Activated CD8-positive, alpha-beta memory T cell treated with anti-CD3 and anti-CD28 coated beads for 36 hours (primary cell): ENCODE data around the gene TXNDC5. TPM values are rescaled to one million over a fixed set of nuclear protein-coding genes. Genes with fewer than 3 reads are reported as not detected.

ENCODE experiments used
- CTCF ChIA-PET: fragments of 350-600 bp; sonication (Branson Sonifier 250); formaldehyde crosslinking; loops from one replicate; lab custom pipeline; 2021; ENCODE audit warnings: antibody characterized with exemption; lab: Charles Lee
- POLR2A ChIA-PET: fragments of 350-600 bp; sonication (Branson Sonifier 250); formaldehyde crosslinking; loops from one replicate; lab custom pipeline; 2021; ENCODE audit warnings: antibody characterized with exemption; lab: Charles Lee
- total RNA-seq, 2 experiments: library from RNA; stranded (reverse); gene quantifications; one replicate each; pipeline ENCODE4 v1.2.3, GENCODE V29; 2021

TXNDC5 gene
- total RNA-seq, 2 experiments from 2014 or later = 85.5 to 89.4 TPM

DNA sequence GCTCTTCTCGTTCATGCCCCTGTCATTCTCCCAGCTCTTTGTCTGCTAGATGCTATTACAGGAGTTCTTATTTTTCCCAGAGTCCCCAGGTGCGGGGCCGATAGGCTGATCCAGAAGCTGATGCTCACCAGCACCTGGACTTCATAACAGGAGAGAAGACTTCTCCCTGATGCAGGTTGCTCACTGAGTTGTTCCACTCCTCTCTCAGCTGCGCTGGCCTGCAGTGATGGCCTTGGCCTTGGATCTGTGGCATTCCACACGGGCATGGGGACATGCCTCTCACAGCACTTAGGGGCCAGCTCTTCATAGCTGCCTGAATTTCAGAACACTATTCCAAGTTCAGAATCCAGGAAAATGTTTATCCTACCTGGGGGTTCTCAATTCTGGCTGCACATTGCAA lies 7.1 kb upstream of the TXNDC5 start:
- POLR2A ChIA-PET = no interaction called here
- CTCF ChIA-PET = no interaction called here

GRCh38 chr6:7916959-7917358 lies 6.4 kb upstream of the TXNDC5 start:
- POLR2A ChIA-PET = no interaction called here
- CTCF ChIA-PET = no interaction called here

DNA sequence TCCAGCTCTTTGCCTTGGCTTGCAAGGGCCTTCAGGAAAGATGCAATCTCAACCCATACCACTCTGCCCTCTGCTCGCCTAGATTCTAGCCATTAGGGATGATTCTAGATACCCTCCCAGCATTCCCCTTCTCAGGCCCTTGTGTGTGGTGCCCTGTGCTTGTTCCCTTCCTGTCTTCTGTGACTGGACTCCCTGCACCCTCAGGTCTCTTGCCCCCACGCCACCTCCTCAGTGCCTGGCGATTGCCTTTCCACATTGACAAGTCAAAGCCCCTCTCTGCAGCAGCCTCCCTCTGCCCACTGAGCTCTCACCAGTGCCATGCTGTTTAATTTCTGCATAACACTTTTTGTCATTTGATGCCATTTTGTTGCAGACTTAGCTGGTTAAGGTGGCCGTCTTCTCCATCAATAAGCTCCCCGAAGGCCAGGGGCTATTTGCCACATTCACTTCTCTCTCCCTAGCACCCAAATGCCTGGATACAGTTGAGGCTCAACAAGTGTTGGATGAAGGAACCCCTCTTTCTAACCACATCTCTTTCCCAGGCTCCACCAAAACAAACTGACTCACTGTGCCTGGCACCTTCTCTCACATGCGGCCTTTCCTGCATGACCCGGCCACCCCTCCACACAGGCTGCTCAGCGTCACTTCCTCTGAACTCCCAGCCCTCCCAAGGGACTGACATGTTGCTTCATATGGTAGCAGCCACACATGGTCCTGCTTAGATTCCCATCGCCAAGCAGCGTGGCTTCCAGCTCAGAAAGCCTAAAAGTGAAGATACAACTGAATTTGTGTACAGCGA lies 4.6 kb upstream of the TXNDC5 start:
- CTCF ChIA-PET = no interaction called here
- POLR2A ChIA-PET = no interaction called here

GRCh38 chr6:7914311-7914710 lies 3.7 kb upstream of the TXNDC5 start:
- CTCF ChIA-PET = no interaction called here

GRCh38 chr6:7912736-7913517 lies 2.3 kb upstream of the TXNDC5 start:
- CTCF ChIA-PET = no interaction called here
- POLR2A ChIA-PET = no interaction called here

More at GRCh38 chr6:7914311-7914710, 3.7 kb upstream of the TXNDC5 start:
- POLR2A ChIA-PET = no interaction called here

DNA sequence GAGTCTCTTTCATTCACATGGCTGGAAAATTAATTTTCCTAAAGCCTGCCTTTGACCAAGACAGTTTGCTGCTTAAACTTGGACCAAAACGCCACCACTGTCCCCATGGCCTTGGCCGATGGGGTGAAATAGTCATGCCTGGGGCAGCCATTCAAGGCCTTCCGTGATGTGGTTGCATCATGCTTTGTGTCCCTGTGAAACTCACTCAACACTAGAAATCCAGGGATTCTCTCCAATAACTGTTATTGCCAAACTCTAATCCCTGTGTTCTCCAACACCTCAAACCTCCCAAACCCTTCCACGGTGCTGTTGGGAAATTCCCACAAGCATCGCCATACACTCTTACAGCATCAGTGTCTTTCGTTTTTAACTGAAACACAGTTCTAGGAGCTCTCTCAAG lies 1.4 kb upstream of the TXNDC5 start:
- ChIA-PET POLR2A (no interaction called here), CTCF (no interaction called here)

DNA sequence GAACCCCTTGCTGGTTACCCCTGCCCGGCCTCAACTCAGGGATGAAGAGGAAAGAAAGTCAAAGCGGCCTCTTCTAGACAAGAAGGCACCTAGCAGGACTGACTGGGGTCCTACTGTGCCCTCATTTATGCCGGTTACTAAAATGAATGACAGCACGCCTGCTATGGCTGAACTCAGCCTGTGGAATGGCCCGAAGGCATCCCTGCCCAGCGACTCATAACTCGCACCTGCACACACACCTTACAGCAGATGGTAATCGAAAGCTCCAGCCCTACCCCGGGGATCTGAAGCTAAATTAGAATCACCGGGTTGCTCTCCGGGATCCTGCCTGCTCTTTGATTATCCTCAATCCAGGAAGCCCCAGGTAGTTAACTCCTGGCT lies 747 bp upstream of the TXNDC5 start:
- ChIA-PET CTCF (no interaction called here), POLR2A (no interaction called here)

DNA sequence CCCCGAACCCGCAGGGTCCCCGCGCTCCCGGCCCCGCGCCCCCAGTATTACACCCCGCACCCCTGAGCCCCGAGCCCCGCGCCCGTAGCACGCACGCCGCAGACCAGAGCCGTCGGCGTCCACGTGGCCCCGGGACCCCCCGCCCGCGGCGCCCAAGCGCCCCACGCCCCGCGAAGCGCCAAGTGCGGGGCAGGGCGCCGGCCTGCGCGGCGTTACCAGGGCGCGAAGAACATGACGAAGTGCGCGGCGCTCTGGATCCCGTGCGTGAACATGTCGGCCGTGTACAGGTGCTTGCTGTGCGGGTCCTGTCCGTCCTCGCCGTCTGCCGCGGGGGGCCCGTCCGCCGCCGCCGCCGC lies 312 bp downstream of the TXNDC5 start:
- POLR2A ChIA-PET = interaction anchor here (1.5 kb wide), 2 partner anchors 154 to 155 kb away, joined by 3 read pairs; partner anchors contain the start of gene BLOC1S5
- CTCF ChIA-PET = interaction anchor here (1.2 kb wide), 1 partner anchor 154 kb away, joined by 3 read pairs; the partner anchor contains the start of gene BLOC1S5

DNA sequence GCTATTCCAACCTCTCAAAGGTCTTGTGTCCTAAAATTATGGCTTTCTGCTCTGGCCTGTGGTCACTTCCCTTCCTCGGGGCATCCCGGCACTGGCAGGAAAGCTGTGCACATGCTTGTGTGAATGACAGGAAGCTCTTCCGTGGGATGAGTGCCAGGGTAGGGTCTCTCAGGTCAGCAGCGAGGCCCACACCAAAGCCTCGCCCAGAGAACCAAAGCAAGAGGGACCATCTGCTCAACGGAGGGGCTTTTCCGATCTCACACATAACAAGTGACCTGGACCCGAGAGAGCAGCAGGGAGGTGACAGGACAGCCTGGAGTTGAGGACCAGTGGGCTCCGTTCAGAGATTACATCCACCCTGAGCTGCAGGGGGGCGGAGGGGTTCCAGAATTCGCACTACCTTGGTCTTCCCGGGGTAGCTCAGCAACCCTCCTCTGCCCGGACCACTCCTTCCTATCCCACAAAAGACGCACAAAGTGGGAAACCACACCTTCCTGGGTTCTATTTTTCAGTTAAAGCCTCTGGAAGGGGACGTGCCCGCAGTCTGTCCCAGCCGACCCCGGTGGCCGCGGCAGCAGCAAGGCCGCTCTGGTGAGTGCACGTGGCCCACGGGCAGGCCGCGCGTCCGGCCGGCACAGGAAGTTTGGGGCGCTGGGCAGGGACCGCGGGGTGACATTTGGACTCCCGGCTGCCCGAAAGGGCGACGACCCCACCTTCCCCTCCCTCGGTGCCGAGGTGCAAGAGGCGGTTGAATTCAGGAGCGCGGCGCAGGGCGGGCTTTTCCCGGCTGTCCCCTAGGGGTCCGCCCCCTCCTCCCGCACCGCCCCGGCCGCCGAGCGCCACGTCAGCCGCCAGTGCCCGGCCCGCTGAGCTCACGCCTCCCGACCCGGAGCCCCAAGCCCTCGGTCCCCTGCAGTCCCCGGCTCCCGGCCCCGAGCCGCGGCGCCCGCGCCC lies 988 bp downstream of the TXNDC5 start:
- CTCF ChIA-PET = interaction anchor here (1.2 kb wide), 1 partner anchor 155 kb away, joined by 3 read pairs; the partner anchor contains the start of gene BLOC1S5

DNA sequence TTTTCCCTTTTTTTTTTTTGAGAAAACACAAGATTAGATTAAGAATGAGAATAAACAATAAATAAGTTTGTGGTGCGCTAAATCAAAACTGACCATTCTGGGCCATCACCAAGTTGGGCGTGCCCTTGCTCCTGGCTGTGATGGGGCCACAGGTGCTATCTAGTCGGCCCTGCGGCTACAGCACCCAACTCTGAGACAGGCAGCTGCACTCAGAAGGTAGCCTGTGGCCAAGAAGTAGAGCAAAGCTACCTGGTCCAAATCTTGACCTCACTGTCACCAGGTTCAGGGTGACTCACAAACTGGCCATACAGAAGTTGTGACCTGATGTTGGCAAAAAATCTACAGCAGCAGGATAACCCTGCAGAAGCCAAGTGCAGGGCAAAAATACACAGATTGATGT lies 3.4 kb downstream of the TXNDC5 start:
- ChIA-PET CTCF (no interaction called here), POLR2A (no interaction called here)

More for the DNA sequence above, 988 bp downstream of the TXNDC5 start:
- POLR2A ChIA-PET = interaction anchor here (0.6 to 1.5 kb wide), 3 partner anchors 154 to 293 kb away, joined by 3 to 7 read pairs (median 3); partner anchors contain the start of gene BLOC1S5

GRCh38 chr6:7906741-7907140 lies 3.8 kb downstream of the TXNDC5 start:
- ChIA-PET POLR2A (no interaction called here), CTCF (no interaction called here)

DNA sequence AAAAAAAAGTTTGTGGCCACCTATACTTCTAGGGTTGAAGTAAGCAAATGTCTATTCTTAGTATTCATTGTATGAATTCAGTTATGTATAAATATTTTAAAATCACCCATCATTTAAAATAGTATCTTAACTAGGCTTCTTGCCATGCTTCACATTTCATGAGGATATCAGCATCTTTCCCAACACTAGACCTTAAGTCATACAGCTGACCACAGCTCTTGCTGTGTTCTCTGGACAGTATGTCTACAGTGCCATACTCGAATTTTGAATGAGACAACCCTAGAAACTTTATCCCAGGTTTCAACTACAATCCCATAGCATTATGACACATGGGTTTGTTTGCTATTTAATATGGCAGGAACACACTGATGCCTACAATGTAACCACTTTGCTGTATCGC lies 5.2 kb downstream of the TXNDC5 start:
- CTCF ChIA-PET = no interaction called here

DNA sequence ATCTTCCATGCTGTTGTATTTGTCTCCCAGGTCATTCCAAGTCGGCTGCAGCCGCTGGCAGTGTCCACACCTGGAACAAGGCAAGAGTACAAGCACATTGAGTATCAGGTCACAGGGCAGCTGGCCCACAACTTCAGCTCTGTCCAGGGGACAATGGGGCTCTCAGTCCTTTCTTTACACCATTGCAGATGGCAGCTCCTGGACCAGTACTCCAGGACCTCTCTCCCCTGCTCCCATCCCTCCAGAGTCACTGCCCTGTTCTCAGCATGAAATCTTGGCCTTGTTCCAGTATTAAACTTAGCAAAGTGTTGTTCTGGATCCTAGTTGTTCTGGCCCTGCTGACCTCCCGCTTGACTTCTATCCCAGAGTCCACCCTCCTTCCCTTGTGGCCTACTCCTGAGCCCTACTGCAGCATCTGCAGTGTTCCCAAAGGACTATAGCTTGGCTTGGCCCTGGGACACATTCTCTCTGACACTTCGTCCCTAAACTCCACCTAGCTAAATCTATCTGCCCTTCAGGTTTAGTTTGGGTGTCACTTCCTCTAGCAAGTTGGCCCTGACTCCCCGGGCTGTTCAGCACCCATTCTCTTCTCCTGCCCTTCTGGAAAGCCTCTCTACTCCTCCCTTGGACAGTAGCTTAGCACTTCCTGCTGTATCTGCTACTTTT lies 5.8 kb downstream of the TXNDC5 start:
- ChIA-PET CTCF (no interaction called here), POLR2A (no interaction called here)

More for the DNA sequence above, 5.2 kb downstream of the TXNDC5 start:
- POLR2A ChIA-PET = no interaction called here

DNA sequence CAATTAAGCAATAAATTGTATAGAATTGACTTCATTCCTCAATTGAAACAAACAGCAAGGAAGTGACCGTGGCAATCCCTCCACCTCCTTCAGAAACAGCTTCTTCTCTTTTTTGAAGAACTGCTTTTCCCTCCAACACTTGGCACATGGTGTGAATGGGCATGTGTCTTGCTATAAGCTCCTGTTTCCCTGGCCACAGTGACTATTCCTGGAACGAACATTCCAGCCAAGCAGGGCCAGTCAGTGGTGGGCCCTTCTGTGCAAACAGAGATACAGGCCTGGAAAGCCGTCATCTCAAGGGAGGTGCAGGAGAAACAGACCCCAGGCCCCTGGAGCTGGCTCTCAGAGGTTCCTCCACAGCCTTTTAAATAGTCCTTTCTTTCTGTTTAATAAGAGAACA lies 6.9 kb downstream of the TXNDC5 start:
- CTCF ChIA-PET = no interaction called here
- POLR2A ChIA-PET = no interaction called here

- CTCF ChIA-PET = no interaction called here
- POLR2A ChIA-PET = no interaction called here
Observed at GRCh38 chr6:7902867-7903266, 7.7 kb downstream of the TXNDC5 start.

GRCh38 chr6:7902221-7902620 lies 8.4 kb downstream of the TXNDC5 start:
- ChIA-PET CTCF (no interaction called here), POLR2A (no interaction called here)

- ChIA-PET POLR2A (no interaction called here), CTCF (no interaction called here)
Observed at GRCh38 chr6:7901780-7902179, 8.8 kb downstream of the TXNDC5 start.

GRCh38 chr6:7901056-7901455 lies 9.5 kb downstream of the TXNDC5 start:
- CTCF ChIA-PET = no interaction called here
- POLR2A ChIA-PET = no interaction called here

DNA sequence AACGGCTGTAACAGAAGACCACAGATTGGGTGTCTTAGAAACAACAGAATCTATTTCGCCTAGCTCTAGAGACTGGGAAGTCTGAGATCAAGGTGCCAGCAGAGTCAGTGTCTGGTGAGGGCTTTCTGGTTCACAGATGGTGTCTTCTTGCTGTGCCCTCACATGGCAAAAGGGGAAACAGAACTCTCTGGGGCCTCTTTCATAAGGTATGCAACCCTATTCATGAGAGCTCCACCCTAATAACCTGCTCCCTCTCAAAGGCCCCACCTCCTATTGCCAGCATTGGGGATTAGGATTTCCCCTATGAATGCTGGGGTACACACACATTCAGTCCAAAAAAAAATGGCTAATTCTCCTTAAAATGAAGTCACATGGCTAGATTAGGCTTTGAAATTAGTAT lies 10.0 kb downstream of the TXNDC5 start:
- CTCF ChIA-PET = no interaction called here
- POLR2A ChIA-PET = no interaction called here
